ENCODE results near the gene CSHL1. TPM values are rescaled to one million over a fixed set of nuclear protein-coding genes. Genes with fewer than 3 reads are reported as not detected.
"Not testable (repeated sequence)": the region's sequence is repeated elsewhere in the genome, so short reads cannot be mapped to it uniquely, and the experiment has no call there.

The CSHL1 gene
- total RNA-seq, 1 donor from 2014 or later = not detected

DNA sequence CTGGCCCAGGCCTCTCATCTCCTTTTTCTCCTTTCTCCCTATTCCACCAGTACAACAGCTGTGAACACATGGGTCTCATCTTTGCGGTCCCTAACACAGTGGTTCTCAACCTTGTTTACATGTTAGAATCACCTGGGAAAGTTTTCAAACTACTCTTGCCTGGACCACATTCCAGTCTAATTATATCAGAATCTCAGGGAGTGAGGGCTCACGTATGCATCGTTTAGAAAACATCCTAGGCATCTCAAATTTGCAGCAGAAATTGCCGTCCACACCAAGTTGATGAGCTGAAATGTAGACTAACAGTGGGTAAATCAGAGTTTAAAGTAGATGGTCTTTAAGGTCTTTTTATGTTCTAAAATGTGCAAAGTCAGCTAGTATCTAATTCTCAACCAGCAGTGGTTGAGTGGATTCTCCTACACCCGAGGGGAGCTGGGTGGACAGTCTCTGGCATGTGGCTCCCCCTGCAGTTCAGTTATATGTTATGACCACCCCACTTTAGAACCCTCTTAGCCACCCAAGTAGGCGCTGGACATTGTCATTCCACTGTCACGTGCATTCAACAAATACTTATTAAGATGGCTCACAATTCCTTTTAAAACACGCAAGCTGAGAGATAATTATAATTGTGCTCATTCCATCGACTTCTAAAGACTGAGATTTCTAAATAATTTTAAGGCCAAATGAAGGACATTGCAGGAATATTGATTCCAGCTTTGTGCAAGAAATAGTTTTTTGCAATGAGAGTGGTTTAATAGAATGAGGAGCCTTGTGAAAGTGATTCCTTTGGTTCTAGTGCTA, 41.4 kb downstream of the CSHL1 start:
- H3K27ac Mint-ChIP-seq; H3K4me3 Mint-ChIP-seq; H3K36me3 Mint-ChIP-seq; DNase-seq (ENCODE audit: extremely low spot score, unreplicated experiment); H3K9me3 Mint-ChIP-seq; H3K4me1 Mint-ChIP-seq (ENCODE audit: unreplicated experiment); H3K27me3 Mint-ChIP-seq: not testable (repeated sequence)
- TF ChIP-seq CTCF (conservative IDR thresholded peaks at IDR 0.05) = peak; percentile 56

DNA sequence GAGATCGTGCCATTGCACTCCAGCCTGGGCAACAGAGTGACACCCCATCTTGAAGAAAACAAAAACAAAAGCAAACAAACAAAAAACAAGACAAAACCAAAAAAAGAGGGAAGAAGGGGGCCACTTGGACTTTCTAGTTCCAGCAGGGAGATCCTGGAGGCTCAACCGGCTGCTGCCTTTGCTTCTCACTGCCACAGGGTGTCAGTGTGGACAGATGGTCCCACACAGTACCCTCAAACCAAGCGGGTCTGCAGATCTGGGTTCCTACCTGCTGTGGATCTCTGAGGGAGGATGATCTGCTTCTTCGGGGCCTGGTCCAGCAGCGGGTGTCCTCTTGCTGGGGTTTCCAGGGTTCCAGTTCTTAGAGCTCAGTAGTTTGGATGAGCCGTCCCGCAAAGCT, 44.4 kb downstream of the CSHL1 start:
- not testable (repeated sequence) for H3K4me1 Mint-ChIP-seq (ENCODE audit: unreplicated experiment); H3K27me3 Mint-ChIP-seq; DNase-seq (ENCODE audit: extremely low spot score, unreplicated experiment); H3K36me3 Mint-ChIP-seq; H3K4me3 Mint-ChIP-seq; H3K27ac Mint-ChIP-seq; H3K9me3 Mint-ChIP-seq

Other genes starting within 250 kb of the CSHL1 start
- 16.1 and 65.1 TPM in 2 replicates for gene LIMD2, start 211.1 kb downstream of the CSHL1 start, total RNA-seq (ENCODE audit: low replicate concordance)
- 26.5 and 43.9 TPM in 2 replicates for gene STRADA, start 169.5 kb downstream of the CSHL1 start, total RNA-seq (ENCODE audit: low replicate concordance)
- gene CCDC47, start 137.7 kb downstream of the CSHL1 start, total RNA-seq (ENCODE audit: low replicate concordance) = 71.8 and 78.2 TPM in 2 replicates
- gene DDX42, start 137.1 kb downstream of the CSHL1 start, total RNA-seq (ENCODE audit: low replicate concordance) = 124 and 148 TPM in 2 replicates
- gene PSMC5, start 83.8 kb downstream of the CSHL1 start, total RNA-seq (ENCODE audit: low replicate concordance) = 112 and 113 TPM in 2 replicates
- gene FTSJ3, start 83.6 kb downstream of the CSHL1 start, total RNA-seq (ENCODE audit: low replicate concordance) = 39.4 and 45.2 TPM in 2 replicates
- gene SMARCD2, start 68.6 kb downstream of the CSHL1 start, total RNA-seq (ENCODE audit: low replicate concordance) = 64.8 and 67.3 TPM in 2 replicates
- gene CSH2, start 37.6 kb downstream of the CSHL1 start, total RNA-seq (ENCODE audit: low replicate concordance) = not detected in 2 replicates
- gene GH2, start 29.3 kb downstream of the CSHL1 start, total RNA-seq (ENCODE audit: low replicate concordance) = not detected in 2 replicates
- gene CSH1, start 14.7 kb downstream of the CSHL1 start, total RNA-seq (ENCODE audit: low replicate concordance) = not detected in 2 replicates
- not detected in 2 replicates for gene GH1, start 7.6 kb upstream of the CSHL1 start, total RNA-seq (ENCODE audit: low replicate concordance)
- gene CD79B, start 21.1 kb upstream of the CSHL1 start, total RNA-seq (ENCODE audit: low replicate concordance) = not detected in 2 replicates
- 0.39 TPM in 1 of 2 replicates, not detected in the other for gene SCN4A, start 61.7 kb upstream of the CSHL1 start, total RNA-seq (ENCODE audit: low replicate concordance)
- 0.45 and 4.2 TPM in 2 replicates for gene PRR29, start 87.1 kb upstream of the CSHL1 start, total RNA-seq (ENCODE audit: low replicate concordance)
- gene ICAM2, start 109.4 kb upstream of the CSHL1 start, total RNA-seq (ENCODE audit: low replicate concordance) = 1.2 TPM in 1 of 2 replicates, not detected in the other
- 12.1 and 13.9 TPM in 2 replicates for gene ERN1, start 218.9 kb upstream of the CSHL1 start, total RNA-seq (ENCODE audit: low replicate concordance)

All from type B pancreatic cell (in vitro differentiated cells).